Hepatocyte (in vitro differentiated cells): Measurements from ENCODE around the gene VWA3A. TPM values are rescaled to one million over a fixed set of nuclear protein-coding genes. Genes with fewer than 3 reads are reported as not detected.

Source experiments
- DNase-seq: peaks from one replicate; pipeline ENCODE4 v3.0.0-alpha.2; 2016; ENCODE audit warnings: low spot score
- H2AFZ ChIP-seq: fragments of 200-600 bp; sonication (generic); 2 replicates; pipeline ENCODE4 v1.6.0; 2016; ENCODE audit warnings: antibody characterized with exemption, mild to moderate bottlenecking
- H3K27ac ChIP-seq: fragments of 200-600 bp; sonication (generic); 2 replicates; pipeline ENCODE4 v1.5.1; 2016; ENCODE audit warnings: mild to moderate bottlenecking
- H3K27me3 ChIP-seq: fragments of 200-600 bp; sonication (generic); 2 replicates; pipeline ENCODE4 v1.6.1; 2016
- H3K36me3 ChIP-seq: fragments of 200-600 bp; sonication (generic); replicated peaks from 2 replicates; pipeline ENCODE4 v1.5.1; 2016; ENCODE audit warnings: low read depth; ENCODE audit not compliant: insufficient read depth
- H3K4me1 ChIP-seq: fragments of 200-600 bp; sonication (generic); 2 replicates; pipeline ENCODE4 v1.5.1; 2016; ENCODE audit warnings: mild to moderate bottlenecking, moderate library complexity; ENCODE audit not compliant: insufficient read depth
- H3K4me2 ChIP-seq: fragments of 200-600 bp; sonication (generic); 2 replicates; pipeline ENCODE4 v1.6.0; 2016
- H3K4me3 ChIP-seq: fragments of 200-600 bp; sonication (generic); 2 replicates; pipeline ENCODE4 v1.5.1; 2016; ENCODE audit warnings: mild to moderate bottlenecking
- H3K79me2 ChIP-seq: fragments of 200-600 bp; sonication (generic); 2 replicates; pipeline ENCODE4 v1.6.0; 2017; ENCODE audit warnings: mild to moderate bottlenecking
- H3K9me2 ChIP-seq: fragments of 200-600 bp; sonication (generic); replicated peaks from 2 replicates; pipeline ENCODE4 v1.6.0; 2017; ENCODE audit warnings: mild to moderate bottlenecking; ENCODE audit not compliant: insufficient read depth
- H3K9me3 ChIP-seq: fragments of 200-600 bp; sonication (generic); 2 replicates; pipeline ENCODE4 v1.5.1; 2016; ENCODE audit warnings: low read depth, mild to moderate bottlenecking
- H4K20me1 ChIP-seq: fragments of 200-600 bp; sonication (generic); 2 replicates; pipeline ENCODE4 v1.6.0; 2016; ENCODE audit warnings: mild to moderate bottlenecking; ENCODE audit not compliant: insufficient read depth, poor library complexity, severe bottlenecking
- EZH2 ChIP-seq: fragments of 200-600 bp; sonication (generic); IDR thresholded peaks from 2 replicates; pipeline ENCODE4 v1.6.1; 2016; ENCODE audit warnings: antibody characterized with exemption, mild to moderate bottlenecking, borderline replicate concordance
- EZH2phosphoT487 ChIP-seq: fragments of 200-600 bp; sonication (generic); IDR thresholded peaks from one replicate; pipeline ENCODE4 v1.6.1; 2018; ENCODE audit warnings: antibody characterized with exemption, mild to moderate bottlenecking, low read depth, moderate library complexity; ENCODE audit not compliant: unreplicated experiment, severe bottlenecking
- WGBS: methylation state at CpG from one replicate; pipeline ENCODE4 v1.1.6; 2016; ENCODE audit warnings: low lambda C conversion rate; ENCODE audit errors: missing lambda C conversion rate; 5-methylcytosine and 5-hydroxymethylcytosine counted together
- polyA plus RNA-seq: library from polyadenylated mRNA; unstranded; fragments of >200 nt; fragmentation: Nextera tagmentation; extraction: Ambion mirVana; gene quantifications from 2 replicates; pipeline ENCODE4 v1.2.1, GENCODE V29; 2016
- total RNA-seq: library from RNA; depleted of rRNA; stranded (reverse); fragments of >200 nt; gene quantifications from 2 replicates; pipeline ENCODE4 v1.2.3, GENCODE V29; 2014
- TF ChIP-seq, protein P1 (sequence below): fragments of 200-600 bp; sonication (generic); IDR thresholded peaks from 2 replicates; pipeline ENCODE4 v1.5.1; 2016; ENCODE audit warnings: antibody characterized with exemption, mild to moderate bottlenecking; ENCODE audit not compliant: poor library complexity

The VWA3A gene
- total and polyA plus RNA-seq, 2 experiments from 2014 or later, result 0.03 TPM; not detected in 1

DNA sequence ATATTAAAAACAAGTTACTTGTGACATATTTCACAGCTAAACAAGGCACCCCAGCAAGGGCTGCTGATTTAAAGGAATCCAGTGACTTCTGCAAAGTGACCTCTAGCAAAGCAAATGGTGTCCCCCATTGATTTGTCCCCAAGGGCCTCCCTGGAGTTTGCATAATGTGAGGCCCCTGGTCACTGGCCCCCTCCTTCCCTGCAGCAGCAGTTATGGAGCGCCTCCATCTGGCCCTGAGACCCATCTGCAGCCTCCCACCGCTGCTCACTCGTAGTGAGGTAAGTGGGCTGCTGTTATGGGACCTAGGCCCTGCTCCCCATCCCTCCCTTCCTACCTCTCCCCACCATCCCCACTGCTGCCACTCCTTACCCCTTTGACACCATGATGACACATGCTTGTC is 94.2 kb downstream of the VWA3A start:
- Histone ChIP-seq H3K27me3 (no peaks in the 10 kb centered on the region), H3K79me2 (no peaks in the 10 kb centered on the region), H4K20me1 (no peaks in the 10 kb centered on the region), H3K9me2 (no peaks in the 10 kb centered on the region), H3K27ac (no peak overlapping the region), H3K4me3 (no peak overlapping the region), H3K4me1 (peaks cover 11% of the 10 kb centered on the region), H3K4me2 (no peak overlapping the region), H3K9me3 (no peaks in the 10 kb centered on the region), H2AFZ (no peak overlapping the region), H3K36me3 (no peaks in the 10 kb centered on the region)
- no peak for TF ChIP-seq EZH2phosphoT487
- no peak for TF ChIP-seq EZH2
- TF ChIP-seq, protein P1, sequence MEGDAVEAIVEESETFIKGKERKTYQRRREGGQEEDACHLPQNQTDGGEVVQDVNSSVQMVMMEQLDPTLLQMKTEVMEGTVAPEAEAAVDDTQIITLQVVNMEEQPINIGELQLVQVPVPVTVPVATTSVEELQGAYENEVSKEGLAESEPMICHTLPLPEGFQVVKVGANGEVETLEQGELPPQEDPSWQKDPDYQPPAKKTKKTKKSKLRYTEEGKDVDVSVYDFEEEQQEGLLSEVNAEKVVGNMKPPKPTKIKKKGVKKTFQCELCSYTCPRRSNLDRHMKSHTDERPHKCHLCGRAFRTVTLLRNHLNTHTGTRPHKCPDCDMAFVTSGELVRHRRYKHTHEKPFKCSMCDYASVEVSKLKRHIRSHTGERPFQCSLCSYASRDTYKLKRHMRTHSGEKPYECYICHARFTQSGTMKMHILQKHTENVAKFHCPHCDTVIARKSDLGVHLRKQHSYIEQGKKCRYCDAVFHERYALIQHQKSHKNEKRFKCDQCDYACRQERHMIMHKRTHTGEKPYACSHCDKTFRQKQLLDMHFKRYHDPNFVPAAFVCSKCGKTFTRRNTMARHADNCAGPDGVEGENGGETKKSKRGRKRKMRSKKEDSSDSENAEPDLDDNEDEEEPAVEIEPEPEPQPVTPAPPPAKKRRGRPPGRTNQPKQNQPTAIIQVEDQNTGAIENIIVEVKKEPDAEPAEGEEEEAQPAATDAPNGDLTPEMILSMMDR, result no peak
- 44% methylated on average over 3 of the region's 3 CpGs for WGBS
- no peak for DNase-seq

DNA sequence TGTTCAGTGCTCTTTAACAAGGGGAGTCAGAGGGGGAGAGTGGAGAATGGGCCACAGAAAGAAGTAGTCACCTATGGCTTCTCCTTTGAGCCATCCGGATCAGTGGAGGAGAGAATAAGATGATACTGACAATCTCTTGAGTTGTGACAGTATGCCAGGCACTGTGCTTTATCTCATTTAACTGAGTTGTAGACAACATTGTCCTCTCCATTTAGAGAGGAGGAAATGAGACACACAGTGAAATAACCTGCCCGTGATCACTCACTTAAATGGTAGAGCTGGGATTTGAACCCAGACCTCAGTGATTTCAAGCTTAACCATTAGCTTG is 95.9 kb downstream of the VWA3A start:
- Histone ChIP-seq H3K27me3 (no peaks in the 10 kb centered on the region), H3K79me2 (no peaks in the 10 kb centered on the region), H2AFZ (no peak overlapping the region), H3K9me3 (no peaks in the 10 kb centered on the region), H3K27ac (no peak overlapping the region), H3K9me2 (no peaks in the 10 kb centered on the region), H4K20me1 (no peaks in the 10 kb centered on the region), H3K4me1 (peaks cover 17% of the 10 kb centered on the region), H3K4me2 (no peak overlapping the region), H3K36me3 (no peaks in the 10 kb centered on the region), H3K4me3 (no peak overlapping the region)
- WGBS, result 86% methylated on average over 2 of the region's 2 CpGs
- DNase-seq, result no peak
- TF ChIP-seq EZH2 (no peak), EZH2phosphoT487 (no peak)
- TF ChIP-seq, protein P1, result no peak

DNA sequence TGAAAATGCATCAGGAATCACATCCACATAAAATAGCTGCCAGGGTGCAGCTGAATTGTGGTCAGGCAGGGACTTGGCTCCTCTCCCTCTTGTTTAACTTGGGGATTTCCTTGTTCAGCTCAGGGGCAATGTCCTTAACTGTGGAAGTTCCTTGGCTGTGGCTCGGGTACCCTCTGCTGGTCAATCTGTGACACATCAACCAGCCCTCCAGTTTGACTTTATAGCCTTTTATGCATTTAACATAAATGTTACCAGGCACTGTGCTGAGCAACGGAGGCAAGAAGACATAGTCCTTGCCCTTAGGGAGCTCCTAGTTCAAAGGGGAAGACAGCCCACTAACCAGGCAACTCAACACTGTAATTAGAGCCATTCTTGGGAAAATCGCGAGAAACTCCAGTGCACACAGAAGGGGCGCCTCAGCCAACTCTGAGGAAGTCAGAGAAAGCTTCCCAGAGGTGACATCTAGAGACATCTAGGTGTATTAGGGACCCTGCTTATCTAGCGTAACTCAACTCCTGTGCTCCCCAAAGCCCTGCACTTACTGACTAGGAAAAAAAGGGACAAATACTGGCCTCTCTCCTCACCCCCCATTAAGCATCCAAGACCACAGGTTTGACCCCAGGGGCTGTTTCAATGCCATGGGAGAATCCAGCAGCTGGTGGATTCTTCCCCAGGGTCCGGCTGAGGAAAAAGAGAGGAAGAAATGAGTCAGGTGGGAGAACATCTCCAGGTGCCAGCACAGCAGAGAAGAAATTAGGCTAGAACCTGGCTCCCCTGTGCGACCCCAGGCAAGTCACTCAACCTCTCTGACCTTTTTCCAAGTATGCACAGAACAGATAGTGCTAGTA is 96.5 kb downstream of the VWA3A start:
- Histone ChIP-seq H4K20me1 (no peaks in the 10 kb centered on the region), H3K36me3 (no peaks in the 10 kb centered on the region), H3K4me1 (peaks cover 17% of the 10 kb centered on the region), H3K27me3 (no peaks in the 10 kb centered on the region), H3K9me2 (no peaks in the 10 kb centered on the region), H3K4me2 (peak overlapping the region; percentile 82), H3K79me2 (no peaks in the 10 kb centered on the region), H2AFZ (no peak overlapping the region), H3K27ac (peak overlapping the region; percentile 77), H3K4me3 (no peak overlapping the region), H3K9me3 (no peaks in the 10 kb centered on the region)
- WGBS, result 50% methylated on average over 8 of the region's 8 CpGs
- TF ChIP-seq EZH2, result no peak
- no peak for TF ChIP-seq EZH2phosphoT487
- TF ChIP-seq, protein P1, result peak; percentile 87
- DNase-seq, result peak; percentile 90
